DOHH2 (cell line): Measurements from ENCODE around the gene CTSW.

Experiments
- EZH2phosphoT487 ChIP-seq: fragments of 200-600 bp; sonication (generic); IDR thresholded peaks from 2 replicates; pipeline ENCODE4 v1.6.1; 2017; ENCODE audit warnings: borderline replicate concordance, mild to moderate bottlenecking, antibody characterized with exemption, low read length, moderate library complexity, mixed read lengths
- TF ChIP-seq, protein P1 (sequence below): fragments of 200-600 bp; sonication (generic); IDR thresholded peaks from one replicate; pipeline ENCODE4 v1.5.1; 2014; ENCODE audit warnings: antibody characterized with exemption, mild to moderate bottlenecking, low read depth, low read length; ENCODE audit not compliant: poor library complexity, severe bottlenecking

DNA sequence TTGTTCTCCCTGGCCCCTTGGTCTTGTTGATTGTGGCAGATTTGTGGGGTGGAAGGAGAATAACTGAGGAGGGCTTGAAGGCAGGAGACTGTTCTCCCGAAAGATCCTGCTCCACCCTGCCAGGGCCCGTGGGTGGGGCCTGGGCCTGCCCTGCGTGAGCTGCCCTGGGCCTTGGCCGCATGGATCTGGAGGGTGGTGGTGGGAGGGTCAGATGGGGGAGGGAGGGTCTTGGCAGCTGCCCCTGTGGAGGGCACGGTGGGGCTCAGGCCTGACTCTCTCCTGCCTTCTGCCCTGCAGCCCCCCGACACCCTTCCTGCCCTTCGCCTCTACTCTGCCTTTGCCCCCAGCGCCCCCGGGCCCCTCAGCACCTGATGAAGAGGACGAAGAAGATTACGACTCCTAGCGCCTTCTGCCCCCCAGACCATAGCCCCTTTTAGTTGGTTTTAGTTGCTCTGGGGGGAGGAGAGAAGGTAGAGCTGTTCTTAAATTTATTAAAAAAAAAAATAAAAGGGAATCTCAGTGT lies 41.5 kb downstream of the CTSW start:
- TF ChIP-seq, protein P1, sequence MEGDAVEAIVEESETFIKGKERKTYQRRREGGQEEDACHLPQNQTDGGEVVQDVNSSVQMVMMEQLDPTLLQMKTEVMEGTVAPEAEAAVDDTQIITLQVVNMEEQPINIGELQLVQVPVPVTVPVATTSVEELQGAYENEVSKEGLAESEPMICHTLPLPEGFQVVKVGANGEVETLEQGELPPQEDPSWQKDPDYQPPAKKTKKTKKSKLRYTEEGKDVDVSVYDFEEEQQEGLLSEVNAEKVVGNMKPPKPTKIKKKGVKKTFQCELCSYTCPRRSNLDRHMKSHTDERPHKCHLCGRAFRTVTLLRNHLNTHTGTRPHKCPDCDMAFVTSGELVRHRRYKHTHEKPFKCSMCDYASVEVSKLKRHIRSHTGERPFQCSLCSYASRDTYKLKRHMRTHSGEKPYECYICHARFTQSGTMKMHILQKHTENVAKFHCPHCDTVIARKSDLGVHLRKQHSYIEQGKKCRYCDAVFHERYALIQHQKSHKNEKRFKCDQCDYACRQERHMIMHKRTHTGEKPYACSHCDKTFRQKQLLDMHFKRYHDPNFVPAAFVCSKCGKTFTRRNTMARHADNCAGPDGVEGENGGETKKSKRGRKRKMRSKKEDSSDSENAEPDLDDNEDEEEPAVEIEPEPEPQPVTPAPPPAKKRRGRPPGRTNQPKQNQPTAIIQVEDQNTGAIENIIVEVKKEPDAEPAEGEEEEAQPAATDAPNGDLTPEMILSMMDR: no peak
- no peak for TF ChIP-seq EZH2phosphoT487
